Activated naive CD4-positive, alpha-beta T cell treated with anti-CD3 and anti-CD28 coated beads, Interleukin-2, amount 10 ng/mL, durations not matched to agents 7 days and 5 days (primary cell): ENCODE measurements around the gene KRT84.

ENCODE experiments used
- CTCF ChIA-PET: fragments of 350-600 bp; sonication (Branson Sonifier 250); formaldehyde crosslinking; loops from one replicate; lab custom pipeline; 2021; ENCODE audit warnings: antibody characterized with exemption; lab: Charles Lee
- DNase-seq: peaks from one replicate; pipeline ENCODE4 v3.0.0-alpha.2; 2020
- H3K27ac Mint-ChIP-seq: one replicate; pipeline ENCODE4 v1.8.0; 2021; ENCODE audit warnings: mild to moderate bottlenecking, moderate library complexity, mixed read lengths
- H3K27me3 Mint-ChIP-seq: one replicate; pipeline ENCODE4 v1.8.0; 2021; ENCODE audit warnings: mild to moderate bottlenecking, mixed read lengths
- H3K36me3 Mint-ChIP-seq: one replicate; pipeline ENCODE4 v1.8.0; 2021; ENCODE audit warnings: mixed read lengths
- H3K4me1 Mint-ChIP-seq: one replicate; pipeline ENCODE4 v1.8.0; 2021; ENCODE audit warnings: mixed read lengths
- H3K4me3 Mint-ChIP-seq: one replicate; pipeline ENCODE4 v1.8.0; 2021; ENCODE audit warnings: mild to moderate bottlenecking, moderate library complexity, mixed read lengths
- H3K9me3 Mint-ChIP-seq: one replicate; pipeline ENCODE4 v1.8.0; 2021; ENCODE audit warnings: mixed read lengths

The KRT84 gene

GRCh38 chr12:52358575-52359350 is 26.7 kb downstream of the KRT84 start:
- Mint-ChIP-seq H3K27ac (no peak overlapping the region), H3K36me3 (no peaks in the 10 kb centered on the region), H3K27me3 (peaks cover 31% of the 10 kb centered on the region), H3K4me3 (no peak overlapping the region), H3K4me1 (peaks cover 12% of the 10 kb centered on the region), H3K9me3 (no peaks in the 10 kb centered on the region)
- CTCF ChIA-PET: interaction anchor here (0.9 to 1.4 kb wide), 6 partner anchors 50 to 521 kb away, joined by 3 to 4 read pairs (median 3); no protein-coding TSS in a partner anchor
- peak; percentile 31 for DNase-seq

- Mint-ChIP-seq H3K36me3 (no peaks in the 10 kb centered on the region), H3K4me1 (peaks cover 12% of the 10 kb centered on the region), H3K27me3 (peaks cover 31% of the 10 kb centered on the region), H3K27ac (no peak overlapping the region), H3K4me3 (no peak overlapping the region), H3K9me3 (no peaks in the 10 kb centered on the region)
- DNase-seq: peak; percentile 16
- CTCF ChIA-PET: no interaction called here
Measured at GRCh38 chr12:52356762-52357580, 28.5 kb downstream of the KRT84 start.

GRCh38 chr12:52356031-52356761 is 29.3 kb downstream of the KRT84 start:
- Mint-ChIP-seq H3K27ac (no peak overlapping the region), H3K9me3 (no peaks in the 10 kb centered on the region), H3K27me3 (peaks cover 35% of the 10 kb centered on the region), H3K4me3 (no peak overlapping the region), H3K4me1 (peaks cover 16% of the 10 kb centered on the region), H3K36me3 (no peaks in the 10 kb centered on the region)
- DNase-seq: peak; percentile 9
- CTCF ChIA-PET: no interaction called here

GRCh38 chr12:52355176-52355575 is 30.3 kb downstream of the KRT84 start:
- peaks cover 42% of the 10 kb centered on the region for H3K27me3 Mint-ChIP-seq
- no peak overlapping the region for H3K27ac Mint-ChIP-seq

GRCh38 chr12:52354200-52354599 is 31.3 kb downstream of the KRT84 start:
- Mint-ChIP-seq H3K4me3 (no peak overlapping the region), H3K27me3 (peaks cover 46% of the 10 kb centered on the region), H3K4me1 (peaks cover 13% of the 10 kb centered on the region), H3K36me3 (no peaks in the 10 kb centered on the region), H3K9me3 (no peaks in the 10 kb centered on the region), H3K27ac (no peak overlapping the region)
- CTCF ChIA-PET: no interaction called here
- peak; percentile 10 for DNase-seq

More at GRCh38 chr12:52355176-52355575, 30.3 kb downstream of the KRT84 start:
- Mint-ChIP-seq H3K36me3 (no peaks in the 10 kb centered on the region), H3K4me3 (no peak overlapping the region), H3K9me3 (no peaks in the 10 kb centered on the region), H3K4me1 (peaks cover 18% of the 10 kb centered on the region)
- no peak for DNase-seq
- CTCF ChIA-PET: no interaction called here

- no peaks in the 10 kb centered on the region for H3K36me3 Mint-ChIP-seq
- H3K4me1 Mint-ChIP-seq: peaks cover 11% of the 10 kb centered on the region
- CTCF ChIA-PET: interaction anchor here (1.0 to 1.7 kb wide), 2 partner anchors 8 to 517 kb away, joined by 3 to 8 read pairs; no protein-coding TSS in a partner anchor
- peak; percentile 5 for DNase-seq
- peaks cover 46% of the 10 kb centered on the region for H3K27me3 Mint-ChIP-seq
- no peak overlapping the region for H3K27ac Mint-ChIP-seq
- no peaks in the 10 kb centered on the region for H3K9me3 Mint-ChIP-seq
- no peak overlapping the region for H3K4me3 Mint-ChIP-seq
Measured at GRCh38 chr12:52353766-52354165, 31.7 kb downstream of the KRT84 start.

GRCh38 chr12:52352951-52353350 is 32.5 kb downstream of the KRT84 start:
- CTCF ChIA-PET: interaction anchor here (0.7 to 1.7 kb wide), 4 partner anchors 8 to 518 kb away, joined by 3 to 8 read pairs (median 3); no protein-coding TSS in a partner anchor
- H3K27ac Mint-ChIP-seq: no peak overlapping the region
- H3K27me3 Mint-ChIP-seq: peaks cover 50% of the 10 kb centered on the region
- H3K9me3 Mint-ChIP-seq: no peaks in the 10 kb centered on the region
- DNase-seq: peak; percentile 13
- H3K36me3 Mint-ChIP-seq: no peaks in the 10 kb centered on the region
- H3K4me3 Mint-ChIP-seq: no peak overlapping the region
- peaks cover 6% of the 10 kb centered on the region for H3K4me1 Mint-ChIP-seq

- Mint-ChIP-seq H3K36me3 (no peaks in the 10 kb centered on the region), H3K27me3 (peaks cover 53% of the 10 kb centered on the region), H3K4me1 (peaks cover 6% of the 10 kb centered on the region), H3K27ac (no peak overlapping the region), H3K4me3 (no peak overlapping the region), H3K9me3 (no peaks in the 10 kb centered on the region)
- DNase-seq: peak; percentile 60
- CTCF ChIA-PET: interaction anchor here (0.8 to 1.1 kb wide), 2 partner anchors 10 to 17 kb away, joined by 3 read pairs; no protein-coding TSS in a partner anchor
Measured at GRCh38 chr12:52351196-52352059, 34.0 kb downstream of the KRT84 start.

- Mint-ChIP-seq H3K36me3 (no peaks in the 10 kb centered on the region), H3K4me1 (peaks cover 6% of the 10 kb centered on the region), H3K27me3 (peaks cover 56% of the 10 kb centered on the region), H3K4me3 (no peak overlapping the region), H3K9me3 (no peaks in the 10 kb centered on the region), H3K27ac (no peak overlapping the region)
- DNase-seq: no peak
- CTCF ChIA-PET: interaction anchor here (0.8 to 0.9 kb wide), 3 partner anchors 11 to 23 kb away, joined by 3 read pairs; no protein-coding TSS in a partner anchor
Measured at GRCh38 chr12:52350786-52351185, 34.7 kb downstream of the KRT84 start.

- no peaks in the 10 kb centered on the region for H3K9me3 Mint-ChIP-seq
- no peak overlapping the region for H3K27ac Mint-ChIP-seq
- H3K4me3 Mint-ChIP-seq: no peak overlapping the region
- peaks cover 54% of the 10 kb centered on the region for H3K27me3 Mint-ChIP-seq
- DNase-seq: no peak
- H3K4me1 Mint-ChIP-seq: peaks cover 6% of the 10 kb centered on the region
- CTCF ChIA-PET: interaction anchor here (0.8 to 0.9 kb wide), 2 partner anchors 22 to 23 kb away, joined by 3 read pairs; no protein-coding TSS in a partner anchor
- no peaks in the 10 kb centered on the region for H3K36me3 Mint-ChIP-seq
Measured at GRCh38 chr12:52350021-52350620, 35.3 kb downstream of the KRT84 start.

GRCh38 chr12:52349196-52349595 is 36.3 kb downstream of the KRT84 start:
- Mint-ChIP-seq H3K27me3 (peaks cover 49% of the 10 kb centered on the region), H3K4me3 (no peak overlapping the region), H3K9me3 (no peaks in the 10 kb centered on the region), H3K36me3 (no peaks in the 10 kb centered on the region), H3K4me1 (peaks cover 6% of the 10 kb centered on the region), H3K27ac (no peak overlapping the region)
- CTCF ChIA-PET: interaction anchor here (0.6 kb wide), 1 partner anchor 10 kb away, joined by 3 read pairs; no protein-coding TSS in a partner anchor
- no peak for DNase-seq

GRCh38 chr12:52347551-52348510 is 37.6 kb downstream of the KRT84 start:
- H3K4me3 Mint-ChIP-seq: no peak overlapping the region
- peaks cover 6% of the 10 kb centered on the region for H3K4me1 Mint-ChIP-seq
- CTCF ChIA-PET: no interaction called here
- no peaks in the 10 kb centered on the region for H3K36me3 Mint-ChIP-seq
- no peak for DNase-seq
- no peaks in the 10 kb centered on the region for H3K9me3 Mint-ChIP-seq
- H3K27me3 Mint-ChIP-seq: peaks cover 55% of the 10 kb centered on the region
- no peak overlapping the region for H3K27ac Mint-ChIP-seq
